Gastroesophageal sphincter (tissue), 4 donors: ENCODE results near the gene DNAAF5. TPM values are rescaled to one million over a fixed set of nuclear protein-coding genes. Genes with fewer than 3 reads are reported as not detected.

ENCODE experiments used
- ATAC-seq: fragments of 150-250 bp; one replicate; pipeline ENCODE4 v1.9.1; 2016; ENCODE audit warnings: mild to moderate bottlenecking, moderate library complexity
- H3K27ac ChIP-seq, 4 donors: fragments of 200-600 bp; sonication (generic) in 3 of 4; 1 replicate in 3 of 4; 2 replicates in 1 of 4; pipeline ENCODE4 v1.5.1; 2016 to 2019
- H3K27me3 ChIP-seq: fragments of 200-600 bp; sonication (generic); one replicate; pipeline ENCODE4 v1.5.1; 2019
- H3K36me3 ChIP-seq, 2 donors: fragments of 200-600 bp; sonication (generic); one replicate each; pipeline ENCODE4 v1.5.1; 2019; ENCODE audit warnings: control low read depth in 1 of 2
- H3K4me1 ChIP-seq, 3 donors: fragments of 200-600 bp; sonication (generic); 1 replicate in 2 of 3; 2 replicates in 1 of 3; pipeline ENCODE4 v1.5.1; 2016 to 2019; ENCODE audit warnings: control low read depth in 2 of 3
- H3K4me3 ChIP-seq, 2 donors: fragments of 200-600 bp; sonication (generic); one replicate each; pipeline ENCODE4 v1.5.1; 2019; ENCODE audit warnings: mild to moderate bottlenecking in 1 of 2, moderate library complexity in 1 of 2
- H3K9me3 ChIP-seq, 3 donors: fragments of 200-600 bp; sonication (generic); one replicate each; pipeline ENCODE4 v1.5.1; 2017 to 2019; ENCODE audit warnings: control low read depth in 2 of 3
- EP300 ChIP-seq: sonication (generic); formaldehyde crosslinking; IDR thresholded peaks from one replicate; pipeline ENCODE4 v1.6.1; 2017; ENCODE audit warnings: antibody characterized with exemption, mild to moderate bottlenecking
- POLR2A ChIP-seq, 2 donors: fragments of 450-650 bp; IDR thresholded peaks; one replicate each; pipeline ENCODE4 v1.6.1; 2017; ENCODE audit warnings: antibody characterized with exemption in 2 of 2, mild to moderate bottlenecking in 2 of 2, moderate library complexity in 1 of 2
- POLR2AphosphoS5 ChIP-seq: sonication (generic); formaldehyde crosslinking; IDR thresholded peaks from one replicate; pipeline ENCODE4 v1.6.1; 2017; ENCODE audit warnings: antibody characterized with exemption
- WGBS, 2 donors: methylation state at CpG; one replicate each; pipeline ENCODE4 v1.1.5; 2018; ENCODE audit warnings: low coverage in 1 of 2; 5-methylcytosine and 5-hydroxymethylcytosine counted together
- total RNA-seq, 4 donors: library from RNA; depleted of rRNA; stranded (reverse); fragments of >200 nt; gene quantifications; one replicate each; pipeline ENCODE4 v1.1.0, GENCODE V29; 2016
- TF ChIP-seq, protein P1 (sequence below), 4 experiments: fragments of 200-600 bp in 2 of 4; fragments of 450-650 bp in 2 of 4; sonication (generic) in 1 of 4; IDR thresholded peaks; one replicate each; pipeline ENCODE4 v1.5.1; 2017 to 2019; ENCODE audit warnings: antibody characterized with exemption in 4 of 4, mild to moderate bottlenecking in 2 of 4, moderate library complexity in 2 of 4

The DNAAF5 gene
- total RNA-seq, 4 donors from 2014 or later, result 17.4 to 36.4 (median 21.7) TPM

DNA sequence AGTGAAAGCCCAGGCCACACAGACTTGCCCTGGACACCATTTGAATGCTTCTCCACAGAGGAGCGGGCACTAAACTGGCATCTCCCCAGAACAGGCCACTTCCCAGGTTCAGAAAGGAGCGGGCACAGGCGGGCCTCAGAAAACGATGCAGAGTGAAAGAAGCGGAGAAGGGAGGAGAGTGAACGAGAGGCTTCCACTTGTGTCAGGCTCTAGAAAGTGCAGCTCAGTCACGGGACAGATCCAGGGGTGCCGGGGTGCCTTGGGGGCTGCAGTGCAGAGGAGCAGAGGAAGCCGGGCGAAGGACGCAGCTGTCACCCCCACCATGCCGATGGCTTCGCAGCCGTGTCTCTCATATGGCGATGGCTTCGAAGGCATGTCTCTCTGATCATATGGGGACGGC, 26.7 kb downstream of the DNAAF5 start:
- WGBS, 2 donors, result 91 to 98% methylated on average over 5 to 13 of the region's 17 CpGs
- ATAC-seq, result no peak

DNA sequence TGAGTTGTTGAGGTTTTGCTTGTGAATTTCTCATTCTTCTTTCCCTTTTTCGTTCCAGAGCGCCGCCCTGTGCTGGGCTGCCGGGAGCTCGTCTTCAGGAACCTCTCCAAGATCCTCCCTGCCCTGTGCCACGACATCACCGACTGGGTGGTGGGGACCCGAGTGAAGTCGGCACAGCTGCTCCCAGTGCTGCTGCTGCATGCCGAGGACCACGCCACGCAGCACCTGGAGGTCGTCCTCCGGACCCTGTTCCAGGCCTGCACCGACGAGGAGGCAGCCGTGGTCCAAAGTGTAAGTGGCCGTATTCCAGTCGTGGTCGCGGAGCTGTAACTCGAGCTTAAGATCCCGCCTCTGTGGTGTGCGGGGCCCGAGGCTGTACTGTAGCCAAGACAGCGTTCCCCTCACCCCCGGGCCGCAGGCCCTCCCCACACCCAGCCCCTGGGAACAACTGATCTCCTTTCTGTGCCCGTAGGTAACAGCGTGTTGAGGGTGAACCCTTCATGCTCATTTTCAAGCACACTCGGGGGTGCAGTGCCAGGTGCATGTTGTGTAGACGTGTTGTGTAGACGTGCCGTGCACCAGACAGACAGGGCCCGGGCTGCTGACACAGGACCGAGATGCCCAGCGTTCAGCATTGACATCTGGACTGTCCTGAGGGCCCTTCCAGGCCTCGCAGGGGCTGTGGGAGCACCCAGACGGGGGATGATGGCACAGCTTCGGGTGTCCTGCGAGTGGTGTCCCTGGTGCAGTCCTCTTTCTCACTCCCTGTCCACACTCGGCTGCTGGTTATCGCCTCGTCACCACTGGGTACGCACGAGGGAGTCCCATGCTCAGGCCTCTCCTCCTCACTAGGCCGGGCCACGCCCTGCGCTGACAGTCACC, 28.3 kb downstream of the DNAAF5 start:
- ATAC-seq, result no peak
- H3K27me3 ChIP-seq, result no peaks in the 10 kb centered on the region
- H3K36me3 ChIP-seq, result peaks cover 0 to 99% of the 10 kb centered on the region in 2 donors

More for the DNA sequence above, 26.7 kb downstream of the DNAAF5 start:
- Histone ChIP-seq H3K36me3 (peaks cover 0 to 83% of the 10 kb centered on the region in 2 donors), H3K27ac (no peak overlapping the region), H3K9me3 (no peaks in the 10 kb centered on the region), H3K27me3 (no peaks in the 10 kb centered on the region), H3K4me1 (peaks cover 0 to 34% (median 6%) of the 10 kb centered on the region in 3 donors), H3K4me3 (no peak overlapping the region)
- TF ChIP-seq POLR2AphosphoS5, result no peak
- no peak for TF ChIP-seq POLR2A (IDR thresholded peaks at IDR 0.05)

DNA sequence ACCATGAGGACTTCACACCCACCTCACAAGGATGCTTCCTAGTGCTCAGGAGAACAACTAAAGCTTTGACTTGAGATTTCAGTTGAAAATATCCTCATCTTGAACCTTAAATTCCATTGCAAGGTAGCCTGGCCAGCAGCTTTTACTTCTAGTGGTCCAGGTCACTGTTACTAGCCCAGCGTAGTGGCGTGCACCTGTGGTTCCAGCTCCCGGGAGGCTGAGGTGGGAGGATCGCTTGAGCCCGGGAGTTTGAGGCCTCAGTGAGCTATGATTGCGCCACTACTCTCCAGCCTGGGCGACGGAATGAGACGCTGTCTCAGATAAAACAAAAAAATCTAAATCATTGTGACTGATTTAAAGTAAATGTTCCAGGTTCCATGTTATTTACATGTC, 28.9 kb downstream of the DNAAF5 start:
- H3K4me1 ChIP-seq, result peaks cover 0 to 15% (median 0%) of the 10 kb centered on the region in 3 donors
- no peak for ATAC-seq
- 77% methylated on average over 2 of the region's 9 CpGs; no CpG with 5 or more reads in 1 of the 2 donors for WGBS, 2 donors
- TF ChIP-seq POLR2AphosphoS5, result no peak
- TF ChIP-seq POLR2A (IDR thresholded peaks at IDR 0.05), result no peak
- no peaks in the 10 kb centered on the region for H3K27me3 ChIP-seq
- no peaks in the 10 kb centered on the region for H3K9me3 ChIP-seq
- H3K27ac ChIP-seq, result no peak overlapping the region
- no peak overlapping the region for H3K4me3 ChIP-seq
- H3K36me3 ChIP-seq, result peaks cover 0 to 100% of the 10 kb centered on the region in 2 donors

More for the DNA sequence above, 28.3 kb downstream of the DNAAF5 start:
- Histone ChIP-seq H3K4me3 (no peak overlapping the region), H3K9me3 (no peaks in the 10 kb centered on the region), H3K4me1 (peaks cover 0 to 21% (median 3%) of the 10 kb centered on the region in 3 donors), H3K27ac (no peak overlapping the region)
- 94 to 97% methylated on average over 11 to 13 of the region's 49 CpGs for WGBS, 2 donors
- TF ChIP-seq EP300 (no peak), POLR2AphosphoS5 (no peak), POLR2A (IDR thresholded peaks at IDR 0.05) (no peak)
- TF ChIP-seq, protein P1, sequence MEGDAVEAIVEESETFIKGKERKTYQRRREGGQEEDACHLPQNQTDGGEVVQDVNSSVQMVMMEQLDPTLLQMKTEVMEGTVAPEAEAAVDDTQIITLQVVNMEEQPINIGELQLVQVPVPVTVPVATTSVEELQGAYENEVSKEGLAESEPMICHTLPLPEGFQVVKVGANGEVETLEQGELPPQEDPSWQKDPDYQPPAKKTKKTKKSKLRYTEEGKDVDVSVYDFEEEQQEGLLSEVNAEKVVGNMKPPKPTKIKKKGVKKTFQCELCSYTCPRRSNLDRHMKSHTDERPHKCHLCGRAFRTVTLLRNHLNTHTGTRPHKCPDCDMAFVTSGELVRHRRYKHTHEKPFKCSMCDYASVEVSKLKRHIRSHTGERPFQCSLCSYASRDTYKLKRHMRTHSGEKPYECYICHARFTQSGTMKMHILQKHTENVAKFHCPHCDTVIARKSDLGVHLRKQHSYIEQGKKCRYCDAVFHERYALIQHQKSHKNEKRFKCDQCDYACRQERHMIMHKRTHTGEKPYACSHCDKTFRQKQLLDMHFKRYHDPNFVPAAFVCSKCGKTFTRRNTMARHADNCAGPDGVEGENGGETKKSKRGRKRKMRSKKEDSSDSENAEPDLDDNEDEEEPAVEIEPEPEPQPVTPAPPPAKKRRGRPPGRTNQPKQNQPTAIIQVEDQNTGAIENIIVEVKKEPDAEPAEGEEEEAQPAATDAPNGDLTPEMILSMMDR (IDR thresholded peaks at IDR 0.05), result no peak

DNA sequence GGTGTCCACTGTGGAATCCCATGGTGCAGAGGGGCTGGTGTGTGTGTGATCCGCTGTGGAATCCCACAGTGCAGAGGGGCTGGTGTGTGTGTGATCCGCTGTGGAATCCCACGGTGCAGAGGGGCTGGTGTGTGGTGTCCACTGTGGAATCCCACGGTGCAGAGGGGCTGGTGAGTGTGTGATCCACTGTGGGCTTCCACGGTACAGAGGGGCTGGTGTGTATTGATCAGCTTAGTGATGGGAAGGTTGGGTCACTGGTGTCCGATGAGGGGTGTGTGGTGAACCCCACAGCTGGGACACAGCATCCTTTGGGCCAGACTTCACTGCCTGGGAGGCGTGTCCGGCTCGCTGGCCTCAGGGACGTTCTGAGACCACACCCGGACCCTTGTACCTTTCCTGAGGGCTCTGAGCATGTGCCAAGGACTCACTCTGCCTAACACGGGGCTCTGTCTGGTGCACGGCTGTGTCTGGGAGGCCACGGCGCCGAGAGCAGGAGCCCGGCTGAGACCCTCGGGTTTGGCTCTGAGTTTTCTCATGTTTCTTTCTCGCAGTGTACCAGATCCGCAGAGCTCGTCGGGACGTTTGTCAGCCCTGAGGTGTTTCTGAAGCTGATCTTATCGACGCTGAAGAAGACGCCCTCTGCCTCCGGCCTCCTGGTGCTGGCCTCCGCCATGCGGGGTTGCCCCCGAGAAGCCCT, 29.9 kb downstream of the DNAAF5 start:
- TF ChIP-seq POLR2A (IDR thresholded peaks at IDR 0.05), result no peak
- no peak for TF ChIP-seq EP300
- no peak for TF ChIP-seq POLR2AphosphoS5
- TF ChIP-seq, protein P1 (IDR thresholded peaks at IDR 0.05), result no peak
- Histone ChIP-seq H3K4me1 (peaks cover 0 to 15% (median 0%) of the 10 kb centered on the region in 3 donors), H3K27ac (no peak overlapping the region), H3K9me3 (no peaks in the 10 kb centered on the region), H3K27me3 (no peaks in the 10 kb centered on the region), H3K36me3 (peaks cover 0 to 100% of the 10 kb centered on the region in 2 donors), H3K4me3 (no peak overlapping the region)
- 70 to 95% methylated on average over 3 of the region's 30 CpGs for WGBS, 2 donors
- no peak for ATAC-seq

DNA sequence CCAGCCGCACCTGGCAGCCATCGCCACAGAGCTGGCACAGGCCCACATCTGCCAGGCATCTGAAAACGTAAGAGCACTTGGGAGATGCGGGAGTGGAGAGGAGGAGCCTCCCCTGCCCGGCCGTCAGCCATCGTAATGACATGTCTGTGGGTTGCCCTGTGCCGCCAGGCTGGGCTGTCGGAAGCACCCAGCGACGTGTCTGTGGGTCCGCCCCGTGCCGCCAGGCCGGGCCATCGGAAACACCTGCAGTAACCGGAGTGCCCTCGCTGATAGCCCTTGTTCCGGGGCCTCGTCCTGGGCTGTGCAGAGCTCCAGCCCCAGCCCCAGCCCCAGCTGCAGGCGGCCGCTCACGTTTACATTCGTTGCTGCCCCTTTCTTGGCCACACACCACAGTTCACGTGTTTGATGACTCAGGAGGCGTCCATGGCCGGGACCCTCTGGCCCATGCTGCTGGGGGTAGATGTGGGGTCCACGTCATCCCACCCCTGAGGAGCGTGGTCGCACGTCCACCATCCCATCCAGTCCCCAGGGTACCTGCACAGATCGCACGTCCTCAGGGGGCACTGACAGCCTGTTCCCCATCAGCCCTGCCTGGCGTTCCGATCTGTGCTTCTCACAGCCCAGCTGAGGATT, 30.5 kb downstream of the DNAAF5 start:
- Histone ChIP-seq H3K27ac (peak overlapping the region in 2 of 4 donors; percentile 30 to 62), H3K4me3 (no peak overlapping the region), H3K9me3 (no peaks in the 10 kb centered on the region), H3K36me3 (peaks cover 0 to 100% of the 10 kb centered on the region in 2 donors), H3K27me3 (no peaks in the 10 kb centered on the region), H3K4me1 (peaks cover 0 to 15% (median 0%) of the 10 kb centered on the region in 3 donors)
- TF ChIP-seq EP300, result no peak
- TF ChIP-seq, protein P1 (IDR thresholded peaks at IDR 0.05), result no peak
- no peak for TF ChIP-seq POLR2A (IDR thresholded peaks at IDR 0.05)
- TF ChIP-seq POLR2AphosphoS5, result no peak
- ATAC-seq, result peak; percentile 7
- WGBS, 2 donors, result 44 to 100% methylated on average over 1 to 5 of the region's 35 CpGs
